Muscle of leg (tissue), 11 donors: Measurements from ENCODE around the gene PIGN. TPM values are rescaled to one million over a fixed set of nuclear protein-coding genes. Genes with fewer than 3 reads are reported as not detected.
A peak's percentile ranks its signal among the peaks of the same experiment; 100 is the strongest.

ENCODE experiments used
- DNase-seq: peaks from one replicate; pipeline ENCODE4 v3.0.0; 2013
- H3K27ac ChIP-seq: one replicate; pipeline ENCODE4 v1.5.1; 2013; ENCODE audit warnings: mild to moderate bottlenecking, low read length, control low read depth
- H3K27me3 ChIP-seq: one replicate; pipeline ENCODE4 v1.6.1; 2013; ENCODE audit warnings: low read length; ENCODE audit not compliant: control insufficient read depth, insufficient read depth
- H3K36me3 ChIP-seq: one replicate; pipeline ENCODE4 v1.6.1; 2013; ENCODE audit warnings: low read length; ENCODE audit not compliant: control insufficient read depth, insufficient read depth
- H3K4me1 ChIP-seq: one replicate; pipeline ENCODE4 v1.6.1; 2013; ENCODE audit warnings: low read length; ENCODE audit not compliant: control insufficient read depth, insufficient read depth
- H3K4me3 ChIP-seq: one replicate; pipeline ENCODE4 v1.5.1; 2013; ENCODE audit warnings: low read length, control low read depth
- H3K9me3 ChIP-seq: replicated peaks from 2 replicates; pipeline ENCODE4 v1.6.1; 2013; ENCODE audit warnings: low read depth, low read length; ENCODE audit not compliant: control insufficient read depth
- WGBS: methylation state at CpG from one replicate; pipeline ENCODE4 v1.1.5; 2013; ENCODE audit warnings: missing lambda C conversion rate; ENCODE audit not compliant: insufficient coverage; 5-methylcytosine and 5-hydroxymethylcytosine counted together
- polyA plus RNA-seq, 8 donors: library from polyadenylated mRNA; unstranded; fragments of 120-200 nt; gene quantifications; one replicate each; pipeline versions ENCODE4 v1.2.1 to v1.2.3, GENCODE V29; 2013; ENCODE audit warnings: inconsistent platforms in 1 of 8, low replicate concordance in 1 of 8; ENCODE audit not compliant: insufficient read length in 8 of 8, insufficient read depth in 1 of 8
- total RNA-seq: library from RNA; stranded (reverse); fragments of 120-200 nt; gene quantifications from one replicate; pipeline ENCODE4 v1.2.4, GENCODE V29; 2013

The PIGN gene
- total and polyA plus RNA-seq, 9 donors, result 13.4 to 21.1 (median 15.1) TPM

DNA sequence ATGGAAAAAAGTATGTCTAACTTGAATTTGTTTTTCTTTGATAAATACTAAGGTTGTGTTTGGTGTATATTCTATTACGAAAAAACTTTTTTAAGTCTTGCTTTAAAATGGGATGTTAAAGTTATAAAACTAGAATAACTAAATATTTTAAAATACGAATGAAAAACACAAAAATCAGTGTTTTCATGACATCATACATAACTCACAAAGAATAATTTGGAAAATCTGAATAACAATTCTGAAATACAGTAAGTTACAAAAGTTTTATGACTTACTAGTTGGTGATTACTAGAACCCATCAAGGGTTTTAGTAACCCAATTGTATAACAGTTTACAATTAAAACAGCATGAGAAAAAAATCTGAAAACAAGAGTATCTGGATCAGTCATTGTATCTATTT lies 61.2 kb downstream of the PIGN start:
- H3K4me1 ChIP-seq, result no peaks in the 10 kb centered on the region
- no CpG with 5 or more reads among the region's 2 CpGs for WGBS
- DNase-seq, result no peak

GRCh38 chr18:62122330-62122729 lies 64.5 kb downstream of the PIGN start:
- Histone ChIP-seq H3K36me3 (peaks cover 2% of the 10 kb centered on the region), H3K9me3 (no peaks in the 10 kb centered on the region), H3K4me1 (no peaks in the 10 kb centered on the region), H3K27ac (no peak overlapping the region), H3K27me3 (no peaks in the 10 kb centered on the region), H3K4me3 (no peak overlapping the region)
- no CpG with 5 or more reads among the region's 1 CpG for WGBS
- no peak for DNase-seq

More for the DNA sequence above, 61.2 kb downstream of the PIGN start:
- H3K27me3 ChIP-seq, result no peaks in the 10 kb centered on the region
- H3K9me3 ChIP-seq, result no peaks in the 10 kb centered on the region
- no peak overlapping the region for H3K4me3 ChIP-seq
- no peak overlapping the region for H3K27ac ChIP-seq
- peaks cover 2% of the 10 kb centered on the region for H3K36me3 ChIP-seq

GRCh38 chr18:62119884-62120283 lies 67.0 kb downstream of the PIGN start:
- no peaks in the 10 kb centered on the region for H3K4me1 ChIP-seq
- no CpG with 5 or more reads among the region's 1 CpG for WGBS

DNA sequence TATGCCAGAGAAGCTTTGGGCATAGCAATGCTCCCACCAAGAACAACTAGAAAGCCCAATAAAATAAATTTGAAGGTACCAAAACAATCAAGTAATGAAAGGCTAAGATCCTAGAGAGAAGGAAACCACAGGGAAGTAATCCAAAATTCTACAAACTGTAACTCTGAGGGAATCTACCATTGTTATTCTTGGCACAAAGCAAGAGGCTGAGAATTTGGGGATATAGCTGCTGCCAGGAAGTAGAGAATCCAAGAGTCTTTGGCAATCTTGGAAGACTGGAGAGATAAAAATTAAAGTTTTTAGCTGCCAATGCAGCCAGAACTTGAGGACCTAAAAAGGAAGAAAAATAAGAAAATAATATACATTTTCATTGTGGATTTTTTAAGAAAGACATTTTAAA lies 68.5 kb downstream of the PIGN start:
- no peaks in the 10 kb centered on the region for H3K4me1 ChIP-seq
- DNase-seq, result peak; percentile 86
- no peak overlapping the region for H3K4me3 ChIP-seq
- H3K36me3 ChIP-seq, result peaks cover 2% of the 10 kb centered on the region
- H3K27ac ChIP-seq, result no peak overlapping the region
- no peaks in the 10 kb centered on the region for H3K9me3 ChIP-seq
- H3K27me3 ChIP-seq, result no peaks in the 10 kb centered on the region

More at GRCh38 chr18:62119884-62120283, 67.0 kb downstream of the PIGN start:
- Histone ChIP-seq H3K4me3 (no peak overlapping the region), H3K36me3 (peaks cover 2% of the 10 kb centered on the region), H3K27me3 (no peaks in the 10 kb centered on the region), H3K9me3 (no peaks in the 10 kb centered on the region), H3K27ac (no peak overlapping the region)
- DNase-seq, result no peak

- WGBS, result no CpG with 5 or more reads among the region's 1 CpG
- Histone ChIP-seq H3K27ac (no peak overlapping the region), H3K4me1 (no peaks in the 10 kb centered on the region), H3K27me3 (no peaks in the 10 kb centered on the region), H3K4me3 (no peak overlapping the region), H3K9me3 (no peaks in the 10 kb centered on the region), H3K36me3 (no peaks in the 10 kb centered on the region)
- DNase-seq, result no peak
These were observed 77.2 kb downstream of the PIGN start for GRCh38 chr18:62109676-62110075.

GRCh38 chr18:62107881-62108280 lies 79.0 kb downstream of the PIGN start:
- no peak for DNase-seq
- WGBS, result no CpG with 5 or more reads among the region's 1 CpG
- H3K4me1 ChIP-seq, result no peaks in the 10 kb centered on the region
- H3K4me3 ChIP-seq, result no peak overlapping the region
- no peaks in the 10 kb centered on the region for H3K27me3 ChIP-seq
- no peak overlapping the region for H3K27ac ChIP-seq
- no peaks in the 10 kb centered on the region for H3K36me3 ChIP-seq
- H3K9me3 ChIP-seq, result no peaks in the 10 kb centered on the region

GRCh38 chr18:62106271-62106670 lies 80.6 kb downstream of the PIGN start:
- DNase-seq, result no peak
- no peaks in the 10 kb centered on the region for H3K9me3 ChIP-seq
- H3K27me3 ChIP-seq, result no peaks in the 10 kb centered on the region
- H3K4me3 ChIP-seq, result no peak overlapping the region
- H3K36me3 ChIP-seq, result no peaks in the 10 kb centered on the region
- no peaks in the 10 kb centered on the region for H3K4me1 ChIP-seq
- no peak overlapping the region for H3K27ac ChIP-seq
- WGBS, result no CpG with 5 or more reads among the region's 2 CpGs

DNA sequence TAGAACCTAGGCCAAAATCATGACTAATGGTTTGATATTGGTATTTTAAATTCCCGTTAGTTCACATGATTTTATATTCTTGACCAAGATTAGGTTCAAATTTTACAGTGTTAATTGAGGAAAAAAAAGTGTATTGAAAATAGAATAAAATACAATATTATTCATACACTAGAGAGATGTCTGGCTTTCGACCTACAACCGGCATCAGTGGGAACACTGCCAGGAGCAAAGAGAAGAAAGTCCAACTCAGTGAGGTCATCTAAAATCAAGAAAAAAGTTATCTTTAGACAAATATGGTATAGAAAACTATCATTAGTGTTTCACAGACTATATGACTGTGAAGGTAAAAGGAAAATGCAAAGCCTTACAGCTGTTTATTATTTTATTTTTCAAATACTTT lies 81.5 kb downstream of the PIGN start:
- Histone ChIP-seq H3K27me3 (no peaks in the 10 kb centered on the region), H3K4me1 (no peaks in the 10 kb centered on the region), H3K36me3 (no peaks in the 10 kb centered on the region), H3K4me3 (no peak overlapping the region), H3K9me3 (no peaks in the 10 kb centered on the region), H3K27ac (no peak overlapping the region)
- no CpG with 5 or more reads among the region's 3 CpGs for WGBS
- peak; percentile 41 for DNase-seq

- Histone ChIP-seq H3K4me3 (no peak overlapping the region), H3K27ac (peak overlapping the region; percentile 74), H3K36me3 (peaks cover 2% of the 10 kb centered on the region), H3K4me1 (no peaks in the 10 kb centered on the region), H3K27me3 (no peaks in the 10 kb centered on the region), H3K9me3 (peaks cover 6% of the 10 kb centered on the region)
- WGBS, result 100% methylated on average over 1 of the region's 1 CpG
- no peak for DNase-seq
These were observed 84.6 kb downstream of the PIGN start for GRCh38 chr18:62102221-62102620.

- Histone ChIP-seq H3K4me3 (no peak overlapping the region), H3K27me3 (no peaks in the 10 kb centered on the region), H3K4me1 (no peaks in the 10 kb centered on the region), H3K9me3 (peaks cover 6% of the 10 kb centered on the region), H3K27ac (peak overlapping the region; percentile 74), H3K36me3 (peaks cover 2% of the 10 kb centered on the region)
- DNase-seq, result peak; percentile 96
- WGBS, result no CpG with 5 or more reads among the region's 1 CpG
These were observed 85.5 kb downstream of the PIGN start for GRCh38 chr18:62101321-62101721.

GRCh38 chr18:62098960-62099359 lies 87.9 kb downstream of the PIGN start:
- Histone ChIP-seq H3K27ac (no peak overlapping the region), H3K4me1 (no peaks in the 10 kb centered on the region), H3K36me3 (peaks cover 2% of the 10 kb centered on the region), H3K4me3 (no peak overlapping the region), H3K27me3 (no peaks in the 10 kb centered on the region), H3K9me3 (peaks cover 6% of the 10 kb centered on the region)
- no CpG with 5 or more reads among the region's 4 CpGs for WGBS
- DNase-seq, result no peak
